ENCODE results near the gene SEMA5B. TPM values are rescaled to one million over a fixed set of nuclear protein-coding genes. Genes with fewer than 3 reads are reported as not detected.
A peak's percentile ranks its signal among the peaks of the same experiment; 100 is the strongest.

Gene SEMA5B
- total RNA-seq, 1 donor from 2014 or later, result 61.1 TPM

GRCh38 chr3:123028233-123028828 lies 768 bp upstream of the SEMA5B start:
- Mint-ChIP-seq H3K9me3 (ENCODE audit: unreplicated experiment) (peaks cover 4% of the 10 kb centered on the region), H3K27me3 (ENCODE audit: unreplicated experiment) (peaks cover 7% of the 10 kb centered on the region), H3K27ac (ENCODE audit: unreplicated experiment) (peak overlapping the region; percentile 62), H3K4me1 (ENCODE audit: low read depth, unreplicated experiment) (peaks cover 15% of the 10 kb centered on the region), H3K36me3 (ENCODE audit: unreplicated experiment) (no peaks in the 10 kb centered on the region), H3K4me3 (ENCODE audit: unreplicated experiment) (peak overlapping the region; percentile 83)
- no peak for DNase-seq
- no peak for TF ChIP-seq CTCF (IDR thresholded peaks at IDR 0.05; ENCODE audit: partially characterized antibody, unreplicated experiment)

GRCh38 chr3:123026565-123027291 lies 835 bp downstream of the SEMA5B start:
- H3K4me1 Mint-ChIP-seq (ENCODE audit: low read depth, unreplicated experiment), result peaks cover 29% of the 10 kb centered on the region
- H3K9me3 Mint-ChIP-seq (ENCODE audit: unreplicated experiment), result peaks cover 4% of the 10 kb centered on the region
- peak; percentile 57 for DNase-seq
- TF ChIP-seq CTCF (IDR thresholded peaks at IDR 0.05; ENCODE audit: partially characterized antibody, unreplicated experiment), result no peak
- H3K27ac Mint-ChIP-seq (ENCODE audit: unreplicated experiment), result no peak overlapping the region
- H3K27me3 Mint-ChIP-seq (ENCODE audit: unreplicated experiment), result peaks cover 7% of the 10 kb centered on the region
- no peaks in the 10 kb centered on the region for H3K36me3 Mint-ChIP-seq (ENCODE audit: unreplicated experiment)
- H3K4me3 Mint-ChIP-seq (ENCODE audit: unreplicated experiment), result peak overlapping the region; percentile 85

GRCh38 chr3:123025642-123026521 lies 1.7 kb downstream of the SEMA5B start:
- peaks cover 7% of the 10 kb centered on the region for H3K27me3 Mint-ChIP-seq (ENCODE audit: unreplicated experiment)
- TF ChIP-seq CTCF (IDR thresholded peaks at IDR 0.05; ENCODE audit: partially characterized antibody, unreplicated experiment), result no peak
- peaks cover 38% of the 10 kb centered on the region for H3K4me1 Mint-ChIP-seq (ENCODE audit: low read depth, unreplicated experiment)
- H3K4me3 Mint-ChIP-seq (ENCODE audit: unreplicated experiment), result peak overlapping the region; percentile 72
- H3K27ac Mint-ChIP-seq (ENCODE audit: unreplicated experiment), result no peak overlapping the region
- peak; percentile 64 for DNase-seq
- H3K9me3 Mint-ChIP-seq (ENCODE audit: unreplicated experiment), result peaks cover 4% of the 10 kb centered on the region
- H3K36me3 Mint-ChIP-seq (ENCODE audit: unreplicated experiment), result no peaks in the 10 kb centered on the region

- Mint-ChIP-seq H3K9me3 (ENCODE audit: unreplicated experiment) (peaks cover 5% of the 10 kb centered on the region), H3K4me3 (ENCODE audit: unreplicated experiment) (no peak overlapping the region), H3K4me1 (ENCODE audit: low read depth, unreplicated experiment) (peaks cover 39% of the 10 kb centered on the region), H3K27me3 (ENCODE audit: unreplicated experiment) (peaks cover 10% of the 10 kb centered on the region), H3K36me3 (ENCODE audit: unreplicated experiment) (no peaks in the 10 kb centered on the region), H3K27ac (ENCODE audit: unreplicated experiment) (no peak overlapping the region)
- no peak for TF ChIP-seq CTCF (IDR thresholded peaks at IDR 0.05; ENCODE audit: partially characterized antibody, unreplicated experiment)
- no peak for DNase-seq
Observed at GRCh38 chr3:123024056-123024455, 3.5 kb downstream of the SEMA5B start.

Measured in glutamatergic neuron (in vitro differentiated cells).